Gastrocnemius medialis (tissue), 4 donors: ENCODE data around the gene MYL5.

Source experiments
- POLR2A ChIP-seq, 2 donors: fragments of 450-650 bp; IDR thresholded peaks; one replicate each; pipeline ENCODE4 v1.6.1; 2017; ENCODE audit warnings: antibody characterized with exemption in 2 of 2, mild to moderate bottlenecking in 2 of 2, moderate library complexity in 2 of 2
- TF ChIP-seq, protein P1 (sequence below), 5 experiments: fragments of 450-650 bp in 3 of 5; fragments of 200-600 bp in 2 of 5; sonication (generic) in 2 of 5; IDR thresholded peaks in 4 of 5; conservative IDR thresholded peaks in 1 of 5; 1 replicate in 4 of 5; 2 replicates in 1 of 5; pipeline ENCODE4 v1.5.1; 2016 to 2019; ENCODE audit warnings: antibody characterized with exemption in 5 of 5, mild to moderate bottlenecking in 3 of 5, moderate library complexity in 3 of 5

DNA sequence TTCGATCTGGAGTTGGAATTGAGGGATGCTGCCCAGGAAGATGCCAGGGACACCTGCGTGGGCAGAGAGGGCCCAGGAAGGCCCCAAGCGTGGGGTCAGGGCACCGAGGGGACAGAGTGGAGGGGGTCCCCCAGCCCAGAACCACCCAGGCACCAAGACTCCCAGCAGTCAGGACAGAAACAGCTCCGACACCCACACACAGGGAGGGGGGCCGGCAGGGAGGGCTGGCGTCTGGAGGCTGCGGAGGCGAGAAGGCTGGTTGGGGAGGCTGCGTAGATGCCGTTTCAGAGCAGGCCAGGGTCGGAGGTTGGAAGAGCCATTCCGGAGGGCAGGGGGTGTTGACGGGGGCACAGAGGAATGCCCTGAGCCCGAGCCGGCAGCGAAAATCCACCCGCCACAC is 23.9 kb upstream of the MYL5 start:
- TF ChIP-seq, protein P1, sequence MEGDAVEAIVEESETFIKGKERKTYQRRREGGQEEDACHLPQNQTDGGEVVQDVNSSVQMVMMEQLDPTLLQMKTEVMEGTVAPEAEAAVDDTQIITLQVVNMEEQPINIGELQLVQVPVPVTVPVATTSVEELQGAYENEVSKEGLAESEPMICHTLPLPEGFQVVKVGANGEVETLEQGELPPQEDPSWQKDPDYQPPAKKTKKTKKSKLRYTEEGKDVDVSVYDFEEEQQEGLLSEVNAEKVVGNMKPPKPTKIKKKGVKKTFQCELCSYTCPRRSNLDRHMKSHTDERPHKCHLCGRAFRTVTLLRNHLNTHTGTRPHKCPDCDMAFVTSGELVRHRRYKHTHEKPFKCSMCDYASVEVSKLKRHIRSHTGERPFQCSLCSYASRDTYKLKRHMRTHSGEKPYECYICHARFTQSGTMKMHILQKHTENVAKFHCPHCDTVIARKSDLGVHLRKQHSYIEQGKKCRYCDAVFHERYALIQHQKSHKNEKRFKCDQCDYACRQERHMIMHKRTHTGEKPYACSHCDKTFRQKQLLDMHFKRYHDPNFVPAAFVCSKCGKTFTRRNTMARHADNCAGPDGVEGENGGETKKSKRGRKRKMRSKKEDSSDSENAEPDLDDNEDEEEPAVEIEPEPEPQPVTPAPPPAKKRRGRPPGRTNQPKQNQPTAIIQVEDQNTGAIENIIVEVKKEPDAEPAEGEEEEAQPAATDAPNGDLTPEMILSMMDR (IDR thresholded peaks at IDR 0.05 in 4 of 5, conservative IDR thresholded peaks at IDR 0.05 in 1 of 5), result no peak
- TF ChIP-seq POLR2A (IDR thresholded peaks at IDR 0.05), result no peak
